WTC11 (cell line): ENCODE results near the gene CACNA1A.

ENCODE experiments used
- ARID4B ChIP-seq: sonication (generic); formaldehyde crosslinking; IDR thresholded peaks from 2 replicates; pipeline ENCODE4 v1.8.0; 2023; ENCODE audit warnings: missing genetic modification reagents, mild to moderate bottlenecking, borderline replicate concordance
- CBFB ChIP-seq: sonication (generic); formaldehyde crosslinking; IDR thresholded peaks from 2 replicates; pipeline ENCODE4 v1.8.1; 2022; ENCODE audit warnings: mild to moderate bottlenecking, low read depth, missing genetic modification reagents
- CTCF ChIP-seq: fragments of 200-600 bp; IDR thresholded peaks from 2 replicates; pipeline ENCODE4 v1.8.0; 2022; ENCODE audit warnings: antibody characterized with exemption
- ETV6 ChIP-seq: sonication (generic); formaldehyde crosslinking; IDR thresholded peaks from 2 replicates; pipeline ENCODE4 v1.8.1; 2022; ENCODE audit warnings: mild to moderate bottlenecking, missing genetic modification reagents
- GABPB1 ChIP-seq: sonication (generic); formaldehyde crosslinking; IDR thresholded peaks from 2 replicates; pipeline ENCODE4 v1.8.1; 2023; ENCODE audit warnings: mild to moderate bottlenecking, missing genetic modification reagents
- IRF2 ChIP-seq: sonication (generic); formaldehyde crosslinking; IDR thresholded peaks from 2 replicates; pipeline ENCODE4 v1.8.0; 2022; ENCODE audit warnings: low read depth, missing genetic modification reagents, borderline replicate concordance
- MAX ChIP-seq: sonication (generic); formaldehyde crosslinking; IDR thresholded peaks from 2 replicates; pipeline ENCODE4 v1.8.0; 2022; ENCODE audit warnings: mild to moderate bottlenecking, missing genetic modification reagents
- NFYB ChIP-seq: sonication (generic); formaldehyde crosslinking; conservative IDR thresholded peaks from 2 replicates; pipeline ENCODE4 v1.8.0; 2022; ENCODE audit warnings: low read depth, missing genetic modification reagents
- ZNF138 ChIP-seq: sonication (generic); formaldehyde crosslinking; conservative IDR thresholded peaks from 2 replicates; pipeline ENCODE4 v1.8.1; 2022; ENCODE audit warnings: mild to moderate bottlenecking, moderate library complexity, missing genetic modification reagents
- TF ChIP-seq, protein P1 (sequence below): sonication (generic); formaldehyde crosslinking; IDR thresholded peaks from 2 replicates; pipeline ENCODE4 v1.8.0; 2022; ENCODE audit warnings: mild to moderate bottlenecking, missing genetic modification reagents
- TF ChIP-seq, protein P2 (sequence below): sonication (generic); formaldehyde crosslinking; IDR thresholded peaks from 2 replicates; pipeline ENCODE4 v1.8.1; 2023; ENCODE audit warnings: mild to moderate bottlenecking, missing genetic modification reagents

GRCh38 chr19:13334801-13335481 lies 171.3 kb downstream of the CACNA1A start:
- TF ChIP-seq, protein P1, sequence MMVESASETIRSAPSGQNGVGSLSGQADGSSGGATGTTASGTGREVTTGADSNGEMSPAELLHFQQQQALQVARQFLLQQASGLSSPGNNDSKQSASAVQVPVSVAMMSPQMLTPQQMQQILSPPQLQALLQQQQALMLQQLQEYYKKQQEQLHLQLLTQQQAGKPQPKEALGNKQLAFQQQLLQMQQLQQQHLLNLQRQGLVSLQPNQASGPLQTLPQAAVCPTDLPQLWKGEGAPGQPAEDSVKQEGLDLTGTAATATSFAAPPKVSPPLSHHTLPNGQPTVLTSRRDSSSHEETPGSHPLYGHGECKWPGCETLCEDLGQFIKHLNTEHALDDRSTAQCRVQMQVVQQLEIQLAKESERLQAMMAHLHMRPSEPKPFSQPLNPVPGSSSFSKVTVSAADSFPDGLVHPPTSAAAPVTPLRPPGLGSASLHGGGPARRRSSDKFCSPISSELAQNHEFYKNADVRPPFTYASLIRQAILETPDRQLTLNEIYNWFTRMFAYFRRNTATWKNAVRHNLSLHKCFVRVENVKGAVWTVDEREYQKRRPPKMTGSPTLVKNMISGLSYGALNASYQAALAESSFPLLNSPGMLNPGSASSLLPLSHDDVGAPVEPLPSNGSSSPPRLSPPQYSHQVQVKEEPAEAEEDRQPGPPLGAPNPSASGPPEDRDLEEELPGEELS (CRISPR knock-in tag): no peak
- TF ChIP-seq MAX (CRISPR knock-in tag) (no peak), CTCF (no peak), NFYB (CRISPR knock-in tag) (no peak), ZNF138 (CRISPR knock-in tag) (no peak), ARID4B (CRISPR knock-in tag) (no peak), GABPB1 (no peak), CBFB (CRISPR knock-in tag) (no peak), IRF2 (CRISPR knock-in tag) (no peak), ETV6 (CRISPR knock-in tag) (no peak)
- TF ChIP-seq, protein P2, sequence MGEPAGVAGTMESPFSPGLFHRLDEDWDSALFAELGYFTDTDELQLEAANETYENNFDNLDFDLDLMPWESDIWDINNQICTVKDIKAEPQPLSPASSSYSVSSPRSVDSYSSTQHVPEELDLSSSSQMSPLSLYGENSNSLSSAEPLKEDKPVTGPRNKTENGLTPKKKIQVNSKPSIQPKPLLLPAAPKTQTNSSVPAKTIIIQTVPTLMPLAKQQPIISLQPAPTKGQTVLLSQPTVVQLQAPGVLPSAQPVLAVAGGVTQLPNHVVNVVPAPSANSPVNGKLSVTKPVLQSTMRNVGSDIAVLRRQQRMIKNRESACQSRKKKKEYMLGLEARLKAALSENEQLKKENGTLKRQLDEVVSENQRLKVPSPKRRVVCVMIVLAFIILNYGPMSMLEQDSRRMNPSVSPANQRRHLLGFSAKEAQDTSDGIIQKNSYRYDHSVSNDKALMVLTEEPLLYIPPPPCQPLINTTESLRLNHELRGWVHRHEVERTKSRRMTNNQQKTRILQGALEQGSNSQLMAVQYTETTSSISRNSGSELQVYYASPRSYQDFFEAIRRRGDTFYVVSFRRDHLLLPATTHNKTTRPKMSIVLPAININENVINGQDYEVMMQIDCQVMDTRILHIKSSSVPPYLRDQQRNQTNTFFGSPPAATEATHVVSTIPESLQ (CRISPR knock-in tag): no peak
